IgD-negative memory B cell (primary cell): ENCODE measurements around the gene PIAS2. TPM values are rescaled to one million over a fixed set of nuclear protein-coding genes. Genes with fewer than 3 reads are reported as not detected.

Experiments
- H3K27ac Mint-ChIP-seq, 3 donors: one replicate each; pipeline ENCODE4 v1.8.0; 2020 to 2022; ENCODE audit warnings: mild to moderate bottlenecking in 3 of 3, mixed read lengths in 3 of 3, moderate library complexity in 1 of 3
- H3K27me3 Mint-ChIP-seq: one replicate; pipeline ENCODE4 v1.8.0; 2021; ENCODE audit warnings: mixed read lengths
- H3K36me3 Mint-ChIP-seq: one replicate; pipeline ENCODE4 v1.8.0; 2020; ENCODE audit warnings: mild to moderate bottlenecking, mixed read lengths
- H3K4me1 Mint-ChIP-seq, 3 donors: one replicate each; pipeline ENCODE4 v1.8.0; 2020 to 2022; ENCODE audit warnings: mixed read lengths in 3 of 3, mild to moderate bottlenecking in 1 of 3
- H3K4me3 Mint-ChIP-seq, 4 donors: one replicate each; pipeline ENCODE4 v1.8.0; 2020 to 2022; ENCODE audit warnings: mild to moderate bottlenecking in 4 of 4, mixed read lengths in 4 of 4, moderate library complexity in 3 of 4
- H3K9me3 Mint-ChIP-seq, 3 donors: one replicate each; pipeline ENCODE4 v1.8.0; 2020 to 2021; ENCODE audit warnings: mixed read lengths in 3 of 3, mild to moderate bottlenecking in 1 of 3
- polyA plus RNA-seq: library from polyadenylated mRNA; unstranded; fragments of 300-500 nt; fragmentation: Illumina TruSeq; gene quantifications from one replicate; pipeline ENCODE4 v1.2.3, GENCODE V29; 2021

Gene PIAS2
- polyA plus RNA-seq, 1 donor from 2014 or later, result 15.8 TPM

DNA sequence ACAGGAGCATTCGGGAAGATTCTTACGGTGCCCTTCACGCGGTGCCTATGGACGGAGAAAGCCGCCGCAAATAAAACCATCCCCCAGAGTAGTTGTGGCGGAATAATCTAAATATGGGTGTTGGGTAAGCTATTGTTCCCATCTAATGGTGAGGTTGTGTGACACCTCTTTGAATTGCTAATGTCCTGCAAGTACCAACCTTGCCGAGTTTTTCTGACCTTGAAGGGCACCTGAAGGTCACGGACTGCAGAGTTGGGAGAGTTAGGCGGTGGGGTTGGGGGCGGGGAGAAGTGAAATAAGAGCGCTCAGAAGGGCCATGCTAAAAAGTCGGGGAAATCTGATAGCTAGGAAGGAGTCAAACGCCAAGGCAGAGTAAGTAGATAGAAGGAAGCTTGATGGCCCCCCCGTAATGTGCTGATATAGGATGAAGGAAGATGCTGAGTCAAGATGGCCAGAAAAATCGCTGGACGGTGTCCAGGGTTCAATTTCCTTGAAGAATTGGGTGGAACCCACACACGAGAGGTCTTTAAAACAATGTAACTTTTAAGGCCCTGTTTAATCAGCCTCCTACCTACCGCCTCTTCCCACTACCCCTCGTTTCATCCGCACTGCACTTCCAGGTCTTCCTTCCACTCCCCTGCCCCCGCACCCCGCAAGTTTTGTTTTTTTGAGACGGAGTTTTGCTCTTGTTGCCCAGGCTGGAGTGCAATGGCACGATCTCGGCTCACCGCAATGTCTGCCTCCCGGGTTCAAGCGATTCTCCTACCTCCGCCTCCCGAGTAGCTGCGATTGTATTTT, 695 bp upstream of the PIAS2 start:
- Mint-ChIP-seq H3K4me1 (peaks cover 12 to 36% (median 22%) of the 10 kb centered on the region in 3 donors), H3K27ac (peak overlapping the region; percentile 63 to 80 (median 73)), H3K4me3 (peak overlapping the region; percentile 89 to 99 (median 94)), H3K27me3 (no peaks in the 10 kb centered on the region), H3K9me3 (peaks cover 0 to 2% (median 0%) of the 10 kb centered on the region in 3 donors), H3K36me3 (no peaks in the 10 kb centered on the region)

DNA sequence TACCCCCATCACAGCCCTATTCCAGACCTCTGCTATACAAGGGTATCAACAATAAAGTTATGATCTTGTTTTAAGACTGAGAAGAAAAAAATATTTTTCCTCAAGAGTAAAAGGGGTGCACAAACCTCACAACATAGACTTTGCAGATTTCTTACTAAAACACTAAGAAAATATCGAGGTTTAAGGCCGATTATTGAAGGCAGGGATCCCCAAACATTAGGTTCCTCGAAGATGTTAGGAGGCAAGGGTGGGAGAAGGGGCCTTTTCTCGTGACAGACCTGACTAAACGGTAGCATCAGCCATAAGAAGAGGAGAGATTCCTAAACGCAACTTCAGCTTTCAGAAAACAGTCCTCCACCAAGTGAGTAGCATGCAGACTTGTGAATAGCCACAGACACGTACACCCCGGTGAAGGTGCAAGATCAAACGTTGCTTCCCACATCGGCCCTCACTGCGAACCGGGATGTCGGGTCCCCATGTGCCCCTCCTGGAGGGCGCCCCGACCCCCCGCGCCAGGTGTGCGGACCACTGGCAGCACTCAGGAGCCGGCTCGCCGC, 678 bp downstream of the PIAS2 start:
- Mint-ChIP-seq H3K4me1 (peaks cover 12 to 37% (median 28%) of the 10 kb centered on the region in 3 donors), H3K36me3 (no peaks in the 10 kb centered on the region), H3K27me3 (no peaks in the 10 kb centered on the region), H3K27ac (peak overlapping the region; percentile 69 to 91 (median 87)), H3K4me3 (peak overlapping the region; percentile 87 to 99 (median 96)), H3K9me3 (peaks cover 0 to 2% (median 0%) of the 10 kb centered on the region in 3 donors)

DNA sequence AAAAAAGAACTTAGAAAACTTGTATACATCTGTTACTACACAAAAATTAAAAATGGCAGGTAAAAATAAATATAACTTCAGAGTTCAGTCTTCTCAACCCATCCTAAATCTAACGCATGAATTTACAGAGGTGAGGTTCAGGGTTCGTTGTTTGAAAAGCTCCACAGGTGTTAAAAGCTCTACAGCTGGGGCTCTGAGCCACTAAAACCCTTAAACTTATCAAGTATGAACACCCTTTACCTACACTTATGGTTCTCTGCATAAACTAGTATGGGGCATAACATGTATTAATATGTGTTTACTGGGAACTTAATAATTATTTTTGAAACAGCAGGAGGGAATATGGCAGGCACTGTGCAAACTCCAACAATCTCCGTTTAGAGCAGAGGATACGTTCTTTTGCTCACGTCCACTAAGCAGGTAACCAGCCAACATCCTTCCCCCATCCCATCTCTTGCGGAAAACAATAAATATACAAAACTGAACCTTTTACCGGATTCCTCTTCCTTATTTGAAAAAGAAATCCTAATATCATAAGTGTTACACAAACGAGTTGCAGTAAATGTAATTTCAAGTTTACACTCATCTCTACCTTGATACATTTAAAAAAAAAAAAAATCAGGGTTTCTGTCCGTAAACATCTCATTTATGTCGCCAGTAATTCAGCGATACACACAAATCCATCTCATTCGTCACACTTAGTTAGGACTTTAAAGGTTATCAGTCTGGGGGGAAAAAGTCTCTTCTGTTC, 1.3 kb downstream of the PIAS2 start:
- Mint-ChIP-seq H3K27me3 (no peaks in the 10 kb centered on the region), H3K9me3 (peaks cover 0 to 2% (median 0%) of the 10 kb centered on the region in 3 donors), H3K36me3 (no peaks in the 10 kb centered on the region), H3K27ac (peak overlapping the region; percentile 69 to 91 (median 87)), H3K4me1 (peaks cover 12 to 37% (median 28%) of the 10 kb centered on the region in 3 donors), H3K4me3 (peak overlapping the region; percentile 87 to 99 (median 96))

DNA sequence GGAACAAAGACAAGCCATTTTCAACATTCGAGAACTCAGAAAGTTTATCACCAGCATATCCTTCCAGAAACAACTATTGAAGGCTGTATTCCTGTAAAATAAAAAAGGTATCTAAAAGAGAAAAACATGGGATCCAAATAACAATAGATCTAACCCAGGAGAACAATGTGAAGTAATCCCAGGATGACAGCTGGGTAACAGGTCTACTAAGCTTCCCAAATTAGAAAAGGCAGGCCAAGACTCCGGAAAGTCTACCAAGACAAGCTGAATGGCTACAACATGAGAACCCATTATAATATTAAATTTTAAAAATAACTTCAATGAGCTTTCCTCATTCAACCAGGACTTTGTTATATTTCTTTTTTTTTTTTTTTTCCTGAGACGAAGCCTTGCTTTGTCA, 6.5 kb downstream of the PIAS2 start:
- H3K27ac Mint-ChIP-seq, result no peak overlapping the region
- H3K4me1 Mint-ChIP-seq, result peaks cover 8 to 26% (median 24%) of the 10 kb centered on the region in 3 donors
- peaks cover 10% of the 10 kb centered on the region for H3K36me3 Mint-ChIP-seq

DNA sequence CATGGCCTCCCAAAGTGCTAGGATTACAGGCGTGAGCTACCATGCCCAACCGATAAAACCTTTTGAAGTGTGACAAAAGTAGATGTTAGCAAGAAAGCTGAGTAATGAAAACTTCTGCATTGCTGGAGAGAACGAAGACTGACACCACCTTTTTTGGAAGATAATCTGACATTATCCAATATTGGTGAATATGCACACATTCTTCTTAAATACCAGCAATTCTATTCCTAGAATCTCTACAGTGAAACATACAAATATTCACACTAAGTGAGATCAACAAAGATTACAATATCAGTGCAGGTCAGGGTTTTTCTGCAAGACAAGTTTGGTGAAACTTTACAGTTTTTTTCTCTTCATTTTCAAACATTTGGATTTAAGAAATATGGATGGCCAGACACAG, 7.8 kb downstream of the PIAS2 start:
- Mint-ChIP-seq H3K9me3 (peaks cover 0 to 2% (median 0%) of the 10 kb centered on the region in 3 donors), H3K4me1 (peaks cover 6 to 17% (median 13%) of the 10 kb centered on the region in 3 donors), H3K27ac (no peak overlapping the region), H3K4me3 (no peak overlapping the region), H3K27me3 (no peaks in the 10 kb centered on the region), H3K36me3 (peaks cover 14% of the 10 kb centered on the region)

More for the DNA sequence above, 6.5 kb downstream of the PIAS2 start:
- Mint-ChIP-seq H3K27me3 (no peaks in the 10 kb centered on the region), H3K9me3 (peaks cover 0 to 2% (median 0%) of the 10 kb centered on the region in 3 donors), H3K4me3 (no peak overlapping the region)

DNA sequence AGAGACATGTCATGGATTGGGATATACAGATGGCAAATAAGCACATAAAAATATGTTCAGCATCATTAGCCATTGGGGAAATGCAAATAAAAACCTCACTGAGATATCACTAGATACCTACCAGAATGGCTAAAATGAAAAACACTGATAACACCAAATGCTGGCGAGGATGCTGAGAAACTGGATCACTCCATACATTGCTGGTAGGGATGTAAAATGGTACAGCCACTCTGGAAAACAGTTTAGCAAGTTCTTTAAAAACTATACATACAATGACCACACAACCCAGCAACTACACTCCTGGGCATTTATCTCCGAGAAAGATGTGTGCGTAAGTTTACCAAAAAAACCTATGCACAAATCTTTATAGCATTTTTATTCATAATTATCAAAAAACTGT, 13.9 kb downstream of the PIAS2 start:
- H3K27ac Mint-ChIP-seq, result no peak overlapping the region
- peaks cover 28% of the 10 kb centered on the region for H3K36me3 Mint-ChIP-seq
- peaks cover 0 to 2% (median 0%) of the 10 kb centered on the region in 3 donors for H3K9me3 Mint-ChIP-seq
- H3K27me3 Mint-ChIP-seq, result no peaks in the 10 kb centered on the region
- peak overlapping the region in 1 of 4 donors; percentile 30 for H3K4me3 Mint-ChIP-seq
- H3K4me1 Mint-ChIP-seq, result peaks cover 12 to 15% (median 15%) of the 10 kb centered on the region in 3 donors

DNA sequence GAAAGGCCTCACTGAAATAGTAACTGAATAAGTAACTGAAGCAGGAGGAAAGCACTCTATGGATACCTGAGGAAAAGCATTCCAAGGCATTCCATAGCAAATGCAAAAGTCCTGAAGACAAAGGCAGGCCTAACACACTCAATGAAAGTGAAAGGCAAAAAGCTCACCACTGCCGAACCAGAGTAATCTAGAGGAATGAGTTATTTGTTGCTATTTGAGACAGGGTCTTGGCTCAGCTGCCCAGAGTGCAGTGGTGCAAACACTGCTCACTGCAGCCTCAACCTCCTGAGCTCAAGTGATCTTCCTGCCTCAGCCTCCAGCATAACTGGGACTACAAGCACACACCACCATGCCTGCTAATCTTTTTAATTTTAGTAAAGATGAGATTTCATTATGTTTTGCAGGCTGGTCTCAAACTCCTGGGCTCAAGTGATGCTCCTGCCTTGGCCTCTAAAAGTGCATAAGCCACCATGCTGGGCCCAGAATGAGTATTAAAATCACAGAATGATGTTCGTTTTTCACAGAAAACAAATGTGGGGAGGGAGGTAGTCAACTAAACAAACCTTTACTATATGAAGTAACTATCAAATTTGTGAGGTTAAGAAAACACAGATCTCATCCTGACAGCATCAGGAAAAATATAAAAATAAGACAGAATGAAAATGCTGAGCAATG, 17.9 kb downstream of the PIAS2 start:
- Mint-ChIP-seq H3K9me3 (no peaks in the 10 kb centered on the region), H3K4me3 (no peak overlapping the region), H3K27ac (no peak overlapping the region), H3K4me1 (peaks cover 12 to 16% (median 14%) of the 10 kb centered on the region in 3 donors), H3K36me3 (peaks cover 16% of the 10 kb centered on the region), H3K27me3 (no peaks in the 10 kb centered on the region)

DNA sequence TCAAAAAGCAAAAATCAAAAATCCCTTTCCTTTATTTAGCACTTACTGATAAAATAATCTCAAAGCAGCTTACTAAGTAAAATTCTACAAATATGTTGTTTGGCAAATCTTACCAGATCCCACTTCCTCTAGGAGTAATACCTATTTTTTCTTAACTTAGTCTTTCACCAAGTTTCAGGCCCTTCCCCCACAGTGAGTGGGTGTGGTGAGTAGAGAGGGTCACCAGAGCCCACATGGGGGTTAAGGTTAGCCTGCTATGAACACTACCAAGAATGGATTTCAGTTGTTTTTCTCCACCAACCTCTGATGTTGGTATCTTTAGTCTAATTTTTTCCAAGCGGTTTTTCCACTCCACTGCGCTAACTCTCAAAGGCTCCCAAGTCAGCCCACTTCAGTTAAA, 23.2 kb downstream of the PIAS2 start:
- Mint-ChIP-seq H3K27ac (no peak overlapping the region), H3K4me3 (no peak overlapping the region), H3K4me1 (peaks cover 20 to 32% (median 20%) of the 10 kb centered on the region in 3 donors), H3K9me3 (peaks cover 0 to 6% (median 0%) of the 10 kb centered on the region in 3 donors), H3K27me3 (no peaks in the 10 kb centered on the region), H3K36me3 (peaks cover 14% of the 10 kb centered on the region)

DNA sequence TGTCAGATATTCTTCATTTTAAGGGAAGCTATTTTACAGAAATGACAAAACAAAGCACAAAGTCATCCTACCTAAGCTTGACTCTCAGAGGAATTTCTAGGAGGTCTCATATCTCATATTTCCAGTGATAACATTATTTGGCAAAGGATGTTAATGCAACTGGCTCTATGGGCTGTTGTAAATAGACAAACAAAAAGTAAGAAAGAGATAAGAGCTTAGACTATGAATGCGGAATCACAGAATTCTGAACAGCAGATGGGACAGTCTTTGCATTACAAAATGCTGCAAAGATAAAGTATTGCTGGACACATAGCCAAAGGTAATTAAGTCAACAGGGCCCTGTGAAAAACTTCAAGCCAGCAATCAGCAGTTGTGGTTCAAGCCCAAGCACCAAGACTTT, 23.9 kb downstream of the PIAS2 start:
- H3K36me3 Mint-ChIP-seq, result peaks cover 21% of the 10 kb centered on the region
- no peaks in the 10 kb centered on the region for H3K27me3 Mint-ChIP-seq
- H3K27ac Mint-ChIP-seq, result no peak overlapping the region
- H3K9me3 Mint-ChIP-seq, result peaks cover 4 to 11% (median 4%) of the 10 kb centered on the region in 3 donors
- H3K4me3 Mint-ChIP-seq, result no peak overlapping the region
- peaks cover 18 to 34% (median 20%) of the 10 kb centered on the region in 3 donors for H3K4me1 Mint-ChIP-seq

DNA sequence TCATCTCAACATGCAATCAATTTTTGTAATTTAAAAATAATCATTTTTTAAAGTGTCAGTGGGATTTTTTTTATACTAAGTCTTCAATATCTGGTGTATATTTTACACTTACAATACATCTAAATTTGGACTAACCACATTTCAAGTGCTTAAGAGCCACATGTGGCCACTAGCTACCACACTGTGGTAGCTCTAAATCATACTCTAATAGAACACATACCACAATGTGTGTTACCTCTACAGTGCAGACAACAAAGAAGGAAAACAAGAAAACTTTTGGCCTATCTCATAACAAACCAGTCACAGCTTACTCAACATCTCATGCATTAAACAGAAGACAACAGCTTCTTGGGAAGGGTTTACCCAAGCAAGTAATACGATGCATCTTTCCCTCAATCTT, 24.5 kb downstream of the PIAS2 start:
- Mint-ChIP-seq H3K27me3 (no peaks in the 10 kb centered on the region), H3K36me3 (peaks cover 24% of the 10 kb centered on the region), H3K27ac (no peak overlapping the region)

DNA sequence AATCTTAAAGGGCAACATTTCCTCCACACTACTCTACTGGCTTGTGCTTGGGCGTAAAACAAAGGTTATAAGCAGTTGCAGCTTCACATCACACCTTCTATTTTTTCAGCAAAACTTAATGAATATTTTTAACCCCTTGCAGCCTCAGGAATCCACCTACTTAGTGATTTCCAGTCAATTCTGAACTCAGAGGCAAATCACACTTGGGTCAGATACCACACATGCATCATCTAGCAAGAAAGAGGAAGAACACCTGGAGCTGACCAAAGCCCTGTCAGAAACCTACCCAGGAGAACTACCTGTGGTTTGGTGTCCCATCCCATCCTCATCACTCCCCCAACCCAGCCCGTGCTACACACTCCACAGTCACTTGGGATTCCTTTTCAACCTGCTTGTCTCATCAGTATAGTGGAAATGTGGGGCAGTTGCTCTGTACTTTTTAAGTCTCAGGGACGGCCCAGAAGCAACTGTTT, 25.5 kb downstream of the PIAS2 start:
- Mint-ChIP-seq H3K4me1 (peaks cover 17 to 29% (median 20%) of the 10 kb centered on the region in 3 donors), H3K27me3 (no peaks in the 10 kb centered on the region), H3K27ac (peak overlapping the region in 1 of 3 donors; percentile 34), H3K9me3 (peaks cover 4 to 11% (median 4%) of the 10 kb centered on the region in 3 donors), H3K36me3 (peaks cover 24% of the 10 kb centered on the region), H3K4me3 (no peak overlapping the region)

More for the DNA sequence above, 24.5 kb downstream of the PIAS2 start:
- H3K4me3 Mint-ChIP-seq, result no peak overlapping the region
- peaks cover 18 to 34% (median 20%) of the 10 kb centered on the region in 3 donors for H3K4me1 Mint-ChIP-seq
- peaks cover 4 to 11% (median 4%) of the 10 kb centered on the region in 3 donors for H3K9me3 Mint-ChIP-seq

DNA sequence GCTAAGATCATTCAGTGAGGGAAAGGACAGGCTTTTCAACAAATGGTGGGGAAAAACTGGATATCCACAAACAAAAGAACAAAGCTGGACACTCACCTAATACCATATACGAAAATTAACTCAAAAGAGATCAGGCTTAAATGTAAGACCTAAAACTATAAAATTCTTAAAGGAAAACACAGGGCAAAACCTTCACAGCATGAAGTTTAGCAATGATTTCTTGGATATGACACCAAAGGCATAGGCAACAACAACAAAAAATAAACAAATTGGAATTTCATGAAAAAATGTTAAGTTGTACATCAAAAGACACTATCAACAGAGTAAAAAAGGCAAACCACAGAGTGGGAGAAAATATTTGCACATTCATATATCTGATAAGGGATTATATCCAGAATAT, 28.3 kb downstream of the PIAS2 start:
- H3K27ac Mint-ChIP-seq, result no peak overlapping the region
- peaks cover 23% of the 10 kb centered on the region for H3K36me3 Mint-ChIP-seq

DNA sequence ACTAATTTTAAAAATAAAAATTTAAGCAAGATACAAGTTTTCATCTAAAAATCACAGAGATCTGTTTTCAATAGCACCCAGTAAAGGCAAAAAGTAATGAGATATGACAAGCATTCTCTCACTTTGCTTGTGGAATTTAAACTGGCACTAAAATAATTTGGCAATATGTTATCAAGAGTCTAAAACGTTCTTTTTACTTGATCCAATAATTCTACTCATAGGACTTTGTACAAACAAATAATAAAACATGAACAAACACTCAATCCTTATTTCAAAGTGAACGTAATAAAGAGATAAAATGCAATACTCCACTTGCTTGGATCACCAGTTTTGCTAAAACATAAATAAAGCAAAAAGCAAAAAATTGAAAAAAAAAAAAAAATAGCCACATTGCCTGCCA, 30.4 kb downstream of the PIAS2 start:
- H3K9me3 Mint-ChIP-seq, result peaks cover 4 to 11% (median 4%) of the 10 kb centered on the region in 3 donors
- H3K27ac Mint-ChIP-seq, result no peak overlapping the region
- H3K36me3 Mint-ChIP-seq, result peaks cover 25% of the 10 kb centered on the region
- H3K27me3 Mint-ChIP-seq, result no peaks in the 10 kb centered on the region
- no peak overlapping the region for H3K4me3 Mint-ChIP-seq
- H3K4me1 Mint-ChIP-seq, result peaks cover 3 to 14% (median 6%) of the 10 kb centered on the region in 3 donors

More for the DNA sequence above, 28.3 kb downstream of the PIAS2 start:
- Mint-ChIP-seq H3K27me3 (no peaks in the 10 kb centered on the region), H3K9me3 (peaks cover 4 to 11% (median 4%) of the 10 kb centered on the region in 3 donors), H3K4me1 (peaks cover 14 to 25% (median 14%) of the 10 kb centered on the region in 3 donors), H3K4me3 (no peak overlapping the region)

DNA sequence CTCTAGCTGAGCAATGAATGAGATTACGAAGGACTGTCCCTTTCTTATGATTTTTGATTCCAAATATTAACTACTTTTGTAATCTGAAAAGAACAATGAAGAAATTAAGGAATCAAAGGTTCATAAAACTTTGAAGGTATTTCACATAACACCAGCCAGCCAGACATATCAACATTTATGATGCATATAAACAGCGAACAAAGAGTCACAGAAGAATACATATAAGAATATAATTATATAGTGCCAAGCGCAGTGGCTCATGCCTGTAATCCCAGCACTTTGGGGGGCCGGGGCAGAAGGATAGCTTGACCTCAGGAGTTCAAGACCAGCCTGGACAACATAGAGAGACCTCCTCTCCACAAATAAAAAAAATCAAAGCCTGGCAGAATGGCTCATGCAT, 34.1 kb downstream of the PIAS2 start:
- no peak overlapping the region for H3K27ac Mint-ChIP-seq
- peaks cover 1 to 4% (median 3%) of the 10 kb centered on the region in 3 donors for H3K4me1 Mint-ChIP-seq
- no peak overlapping the region for H3K4me3 Mint-ChIP-seq
- H3K27me3 Mint-ChIP-seq, result no peaks in the 10 kb centered on the region
- H3K9me3 Mint-ChIP-seq, result peaks cover 2 to 11% (median 6%) of the 10 kb centered on the region in 3 donors
- H3K36me3 Mint-ChIP-seq, result peaks cover 15% of the 10 kb centered on the region
